Mesenchymal stem cell (in vitro differentiated cells and primary cell): ENCODE data around the gene FAM153A.
"Not testable (repeated sequence)": the region's sequence is repeated elsewhere in the genome, so short reads cannot be mapped to it uniquely, and the experiment has no call there.

Experiments used
- DNase-seq: peaks from one replicate; pipeline ENCODE4 v3.0.0-alpha.2; 2013
- H2AFZ ChIP-seq: one replicate; pipeline ENCODE4 v1.6.1; 2013; ENCODE audit warnings: low read depth, mild to moderate bottlenecking, control low read depth, inconsistent platforms, low read length, moderate library complexity
- H2AK5ac ChIP-seq: 2 replicates; pipeline ENCODE4 v1.6.1; 2013; ENCODE audit warnings: low read length, moderate library complexity, mild to moderate bottlenecking, inconsistent platforms; ENCODE audit not compliant: severe bottlenecking
- H2BK120ac ChIP-seq: one replicate; pipeline ENCODE4 v1.6.1; 2013; ENCODE audit warnings: low read depth, mild to moderate bottlenecking, inconsistent platforms, low read length, moderate library complexity
- H2BK12ac ChIP-seq, 2 experiments: one replicate each; pipeline ENCODE4 v1.6.1; 2013; ENCODE audit warnings: inconsistent platforms in 2 of 2, low read length in 2 of 2, mild to moderate bottlenecking in 2 of 2, moderate library complexity in 2 of 2, control low read depth in 1 of 2
- H2BK15ac ChIP-seq: one replicate; pipeline ENCODE4 v1.6.1; 2013; ENCODE audit warnings: mild to moderate bottlenecking, low read depth, inconsistent platforms; ENCODE audit not compliant: poor library complexity, severe bottlenecking
- H2BK5ac ChIP-seq: 2 replicates; pipeline ENCODE4 v1.6.1; 2013; ENCODE audit warnings: low read depth, mild to moderate bottlenecking, low read length, control low read depth, inconsistent platforms; ENCODE audit not compliant: poor library complexity, severe bottlenecking
- H3K14ac ChIP-seq, 2 experiments: one replicate each; pipeline ENCODE4 v1.6.1; 2013; ENCODE audit warnings: inconsistent platforms in 2 of 2, low read length in 2 of 2, control low read depth in 1 of 2, mild to moderate bottlenecking in 1 of 2, moderate library complexity in 1 of 2
- H3K18ac ChIP-seq, 2 experiments: one replicate each; pipeline ENCODE4 v1.6.1; 2013; ENCODE audit warnings: inconsistent platforms in 2 of 2, low read length in 2 of 2, control low read depth in 1 of 2, low read depth in 1 of 2, mild to moderate bottlenecking in 1 of 2
- H3K23ac ChIP-seq, 2 experiments: one replicate each; pipeline ENCODE4 v1.6.1; 2013; ENCODE audit warnings: inconsistent platforms in 2 of 2, low read length in 2 of 2, mild to moderate bottlenecking in 2 of 2, moderate library complexity in 2 of 2, control low read depth in 1 of 2
- H3K27ac ChIP-seq: 2 replicates; pipeline ENCODE4 v1.5.1; 2013; ENCODE audit warnings: mild to moderate bottlenecking, moderate library complexity, low read length, control low read depth, inconsistent platforms; ENCODE audit not compliant: poor library complexity, severe bottlenecking
- H3K27me3 ChIP-seq, 2 experiments: 2 replicates each; pipeline versions ENCODE4 v1.6.1 to v1.7.0; 2013; ENCODE audit warnings: low read length in 2 of 2, mild to moderate bottlenecking in 2 of 2, moderate library complexity in 2 of 2, control low read depth in 1 of 2, inconsistent platforms in 1 of 2; ENCODE audit not compliant: control insufficient read depth in 1 of 2, insufficient read depth in 1 of 2
- H3K36me3 ChIP-seq, 2 experiments: 2 replicates each; pipeline versions ENCODE4 v1.6.1 to v1.7.0; 2013; ENCODE audit warnings: low read length in 2 of 2, control low read depth in 1 of 2, inconsistent platforms in 1 of 2, low read depth in 1 of 2, mild to moderate bottlenecking in 1 of 2; ENCODE audit not compliant: insufficient read depth in 2 of 2, control insufficient read depth in 1 of 2
- H3K4ac ChIP-seq, 2 experiments: one replicate each; pipeline ENCODE4 v1.6.1; 2013; ENCODE audit warnings: inconsistent platforms in 2 of 2, low read length in 2 of 2, mild to moderate bottlenecking in 2 of 2, moderate library complexity in 2 of 2, control low read depth in 1 of 2, low read depth in 1 of 2
- H3K4me1 ChIP-seq: 2 replicates; pipeline ENCODE4 v1.6.1; 2013; ENCODE audit warnings: low read depth, low read length, control low read depth; ENCODE audit not compliant: control insufficient read depth, insufficient read depth
- H3K4me2 ChIP-seq: 2 replicates; pipeline ENCODE4 v1.6.1; 2013; ENCODE audit warnings: low read length, mild to moderate bottlenecking, inconsistent platforms; ENCODE audit not compliant: poor library complexity, severe bottlenecking
- H3K4me3 ChIP-seq, 2 experiments: 2 replicates each; pipeline versions ENCODE4 v1.5.1 to v1.7.0; 2013; ENCODE audit warnings: low read length in 2 of 2, mild to moderate bottlenecking in 2 of 2, control low read depth in 1 of 2, low read depth in 1 of 2; ENCODE audit not compliant: insufficient read depth in 1 of 2
- H3K79me1 ChIP-seq: replicated peaks from 2 replicates; pipeline ENCODE4 v1.6.1; 2013; ENCODE audit warnings: mild to moderate bottlenecking, control low read depth, low read length, inconsistent platforms; ENCODE audit not compliant: poor library complexity, severe bottlenecking
- H3K9ac ChIP-seq: 2 replicates; pipeline ENCODE4 v1.7.0; 2013; ENCODE audit warnings: mild to moderate bottlenecking, low read length, moderate library complexity
- H3K9me3 ChIP-seq: 2 replicates; pipeline ENCODE4 v1.7.0; 2013; ENCODE audit warnings: mild to moderate bottlenecking, low read length; ENCODE audit not compliant: control insufficient read depth
- H4K8ac ChIP-seq: one replicate; pipeline ENCODE4 v1.6.1; 2013; ENCODE audit warnings: inconsistent platforms, mild to moderate bottlenecking, low read length, moderate library complexity
- H4K91ac ChIP-seq: one replicate; pipeline ENCODE4 v1.6.1; 2013; ENCODE audit warnings: mild to moderate bottlenecking, low read length, inconsistent platforms
- WGBS: methylation state at CpG from one replicate; pipeline ENCODE4 v1.1.7; 2013; ENCODE audit warnings: mixed read lengths; 5-methylcytosine and 5-hydroxymethylcytosine counted together

FAM153A gene

GRCh38 chr5:177719989-177720388 is 62.7 kb downstream of the FAM153A start:
- H2BK5ac ChIP-seq, DNase-seq, H3K18ac ChIP-seq, H3K4me3 ChIP-seq, H3K4ac ChIP-seq, H2BK12ac ChIP-seq, H3K9ac ChIP-seq, H3K4me2 ChIP-seq, H3K4me1 ChIP-seq, H2AK5ac ChIP-seq, H2BK120ac ChIP-seq, H3K27ac ChIP-seq, H3K9me3 ChIP-seq, H2BK15ac ChIP-seq, H3K23ac ChIP-seq, H3K36me3 ChIP-seq, H3K14ac ChIP-seq, H4K91ac ChIP-seq, H2AFZ ChIP-seq, H4K8ac ChIP-seq, H3K27me3 ChIP-seq, H3K79me1 ChIP-seq: not testable (repeated sequence)
- no CpG with 5 or more reads among the region's 8 CpGs for WGBS

- not testable (repeated sequence) for H4K8ac ChIP-seq, H2BK12ac ChIP-seq, H2BK120ac ChIP-seq, H3K9me3 ChIP-seq, H4K91ac ChIP-seq, H3K23ac ChIP-seq, H3K27me3 ChIP-seq, H3K27ac ChIP-seq, H3K4me1 ChIP-seq, H3K4me3 ChIP-seq, H3K79me1 ChIP-seq, H2BK5ac ChIP-seq, H3K9ac ChIP-seq, H2AK5ac ChIP-seq, H2AFZ ChIP-seq, H3K4me2 ChIP-seq, H3K36me3 ChIP-seq, H3K4ac ChIP-seq, H3K18ac ChIP-seq, DNase-seq, H3K14ac ChIP-seq, H2BK15ac ChIP-seq
- no CpG with 5 or more reads among the region's 1 CpG for WGBS
Measured at GRCh38 chr5:177715423-177715822, 67.3 kb downstream of the FAM153A start.

- not testable (repeated sequence) for H3K14ac ChIP-seq, H3K27ac ChIP-seq, DNase-seq, H3K27me3 ChIP-seq, H2AFZ ChIP-seq, H4K8ac ChIP-seq, H3K4me1 ChIP-seq, H3K23ac ChIP-seq, H3K36me3 ChIP-seq, H3K9ac ChIP-seq, H2AK5ac ChIP-seq, H2BK120ac ChIP-seq, H3K9me3 ChIP-seq, H2BK15ac ChIP-seq, H2BK12ac ChIP-seq, H3K79me1 ChIP-seq, H2BK5ac ChIP-seq, H3K4me2 ChIP-seq, H4K91ac ChIP-seq, H3K18ac ChIP-seq, H3K4me3 ChIP-seq, H3K4ac ChIP-seq
- WGBS, result 94% methylated on average over 14 of the region's 22 CpGs
Measured at GRCh38 chr5:177696100-177696499, 86.6 kb downstream of the FAM153A start.

- H4K8ac ChIP-seq, result not testable (repeated sequence)
Measured at GRCh38 chr5:177695356-177695930, 87.3 kb downstream of the FAM153A start.

More at GRCh38 chr5:177695356-177695930, 87.3 kb downstream of the FAM153A start:
- H3K4me3 ChIP-seq, H2BK15ac ChIP-seq, H3K9ac ChIP-seq, H2AK5ac ChIP-seq, H3K4me1 ChIP-seq, H3K14ac ChIP-seq, H4K91ac ChIP-seq, H3K18ac ChIP-seq, H3K27ac ChIP-seq, H3K36me3 ChIP-seq, H3K23ac ChIP-seq, H3K4ac ChIP-seq, H3K4me2 ChIP-seq, H2BK5ac ChIP-seq, H2BK120ac ChIP-seq, H2AFZ ChIP-seq, H2BK12ac ChIP-seq, DNase-seq, H3K9me3 ChIP-seq, H3K79me1 ChIP-seq, H3K27me3 ChIP-seq: not testable (repeated sequence)
- 88% methylated on average over 8 of the region's 12 CpGs for WGBS
